KG1 (cell line): ENCODE results near the gene BPI.
"Not testable (repeated sequence)": the region's sequence is repeated elsewhere in the genome, so short reads cannot be mapped to it uniquely, and the experiment has no call there.

Experiments
- DNase-seq: peaks from one replicate; lab custom pipeline; 2025; lab: John Stamatoyannopoulos, UW

Gene BPI

DNA sequence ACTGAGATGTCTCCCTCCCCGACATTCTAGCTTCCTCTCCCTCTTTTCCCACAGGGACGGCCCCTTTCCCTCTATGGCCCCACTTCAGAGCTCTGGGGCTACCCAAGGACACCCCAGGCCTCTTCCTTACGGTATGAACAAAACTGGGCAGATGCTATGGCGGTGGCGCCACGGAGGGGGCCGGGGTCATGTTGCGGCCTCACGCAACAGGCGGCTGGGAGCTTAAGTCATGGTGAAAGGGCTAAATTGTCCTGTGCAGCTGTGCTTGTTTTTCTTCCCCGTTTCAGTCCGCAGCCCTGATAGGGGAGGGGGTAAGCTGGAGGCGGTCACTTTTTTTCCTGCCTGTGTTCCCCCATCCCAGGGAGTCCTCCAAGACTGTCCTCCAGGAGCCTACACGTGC is 25.8 kb upstream of the BPI start:
- no peak for DNase-seq

DNA sequence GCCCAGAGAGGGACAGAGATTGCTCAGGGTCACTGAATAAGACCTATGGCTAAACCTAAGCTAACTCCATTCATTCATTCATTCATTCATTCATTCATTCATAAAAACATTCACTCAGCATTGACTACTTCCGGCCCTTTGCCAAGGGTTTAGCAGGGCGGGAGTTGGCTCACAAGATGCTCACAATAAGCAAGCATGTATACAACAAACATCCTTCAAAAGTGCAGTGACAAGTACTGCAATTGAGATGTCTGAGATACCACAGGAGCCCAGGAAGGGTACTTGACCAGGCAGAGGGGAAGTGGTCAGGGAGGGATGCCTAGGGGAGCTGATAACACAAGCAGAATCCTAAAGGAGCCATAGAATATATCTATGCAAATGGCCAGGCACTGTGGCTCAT is 25.2 kb upstream of the BPI start:
- DNase-seq = no peak

DNA sequence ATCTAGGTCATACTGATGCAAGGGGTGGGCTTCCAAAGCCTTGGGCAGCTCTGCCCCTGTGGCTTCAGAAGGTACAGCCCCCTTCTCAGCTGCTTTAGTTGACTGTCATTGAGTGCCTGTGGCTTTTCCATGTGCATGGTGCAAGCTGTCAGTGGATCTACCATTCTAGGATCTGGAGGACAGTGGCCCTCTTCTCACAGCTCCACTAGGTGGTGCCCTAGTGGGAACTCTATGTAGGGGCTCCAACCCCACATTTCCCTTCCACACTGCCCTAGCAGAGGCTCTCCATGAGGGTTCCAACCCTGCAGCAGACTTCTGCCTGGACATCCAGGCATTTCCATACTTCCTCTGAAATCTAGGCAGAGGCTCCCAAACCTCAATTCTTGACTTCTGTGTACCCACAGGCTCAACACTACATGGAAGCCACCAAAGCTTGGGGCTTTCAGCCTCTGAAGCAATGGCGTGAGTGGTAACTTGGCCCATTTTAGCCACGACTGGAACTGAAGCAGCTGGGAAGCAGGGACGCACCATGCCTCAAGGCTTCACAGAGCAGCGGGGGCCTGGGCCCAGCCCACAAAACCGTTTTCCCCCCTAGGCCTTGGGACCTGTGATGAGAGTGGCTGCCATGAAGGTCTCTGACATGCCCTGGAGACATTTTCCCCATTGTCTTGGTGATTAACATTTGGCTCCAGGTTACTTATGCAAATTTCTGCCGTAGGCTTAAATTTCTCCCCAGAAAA is 22.6 kb upstream of the BPI start:
- DNase-seq = not testable (repeated sequence)

DNA sequence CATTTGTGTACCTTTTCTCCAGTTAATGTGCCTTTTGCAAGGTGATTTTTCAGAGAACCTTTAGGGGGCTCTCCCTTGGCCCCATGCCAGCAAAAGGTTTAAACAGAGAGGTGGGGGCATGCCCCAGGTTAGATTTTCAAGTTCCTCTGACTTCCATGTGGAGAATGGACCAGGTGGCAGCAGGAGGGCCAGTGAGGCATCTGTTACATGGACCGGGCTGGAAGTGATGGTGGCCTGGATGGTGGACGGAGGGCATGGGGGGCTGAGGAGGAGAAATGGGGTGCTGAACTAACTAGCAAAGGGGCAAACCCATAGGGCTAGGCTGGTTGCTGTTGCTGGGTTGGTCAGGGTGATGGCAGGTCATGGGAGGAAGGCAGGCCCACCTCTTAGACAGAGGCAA is 20.7 kb upstream of the BPI start:
- no peak for DNase-seq

DNA sequence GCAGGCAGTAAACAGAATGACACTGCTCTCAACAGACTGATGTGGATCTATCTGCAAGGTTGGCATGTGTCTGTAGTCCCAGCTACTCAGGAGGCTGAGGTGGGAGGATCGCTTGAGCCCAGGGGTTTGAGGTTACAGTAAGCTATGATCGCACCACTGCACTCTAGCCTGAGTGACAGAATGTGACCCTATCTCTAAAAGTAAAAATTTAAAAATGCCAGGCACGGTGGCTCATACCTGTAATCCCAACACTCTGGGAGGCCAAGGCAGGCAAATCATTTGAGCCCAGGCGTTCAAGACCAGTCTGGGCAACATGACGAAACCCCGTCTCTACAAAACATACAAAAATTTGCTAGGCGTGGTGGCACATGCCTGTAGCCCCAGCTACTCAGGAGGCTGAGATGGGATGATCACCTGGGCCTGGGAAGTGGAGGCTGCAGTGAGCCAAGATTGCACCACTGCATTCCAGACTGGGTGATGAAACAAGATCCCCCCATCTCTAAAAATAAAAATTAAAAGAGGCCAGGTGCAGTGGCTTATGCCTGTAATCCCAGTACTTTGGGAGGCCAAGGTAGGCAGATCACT is 19.8 kb upstream of the BPI start:
- not testable (repeated sequence) for DNase-seq

DNA sequence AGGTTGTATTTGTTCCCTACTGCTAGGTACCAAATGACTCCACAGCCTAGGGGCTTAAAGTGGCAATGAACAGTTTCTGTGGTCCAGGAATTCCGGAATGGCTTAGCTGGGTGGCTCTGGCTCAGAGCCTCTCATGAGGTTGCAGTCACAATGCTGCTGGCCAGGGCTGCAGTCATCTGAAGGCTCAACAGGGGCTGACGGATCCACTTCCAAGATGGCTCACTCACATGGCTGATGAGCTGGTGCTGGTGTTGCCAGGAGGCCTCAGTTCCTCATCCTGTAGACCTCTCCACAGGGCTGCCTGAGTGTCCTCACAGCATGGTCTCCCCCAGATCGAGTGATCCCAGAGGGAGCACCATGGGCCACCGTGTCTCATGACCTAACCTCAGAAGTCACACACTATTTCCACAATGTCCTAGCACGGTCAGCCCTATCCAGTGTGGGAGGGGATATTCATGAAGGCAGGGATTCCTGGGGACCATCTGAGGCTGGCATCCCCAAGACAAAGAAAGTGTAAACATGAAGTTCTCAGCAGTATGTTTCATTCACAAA is 19.0 kb upstream of the BPI start:
- DNase-seq = no peak

DNA sequence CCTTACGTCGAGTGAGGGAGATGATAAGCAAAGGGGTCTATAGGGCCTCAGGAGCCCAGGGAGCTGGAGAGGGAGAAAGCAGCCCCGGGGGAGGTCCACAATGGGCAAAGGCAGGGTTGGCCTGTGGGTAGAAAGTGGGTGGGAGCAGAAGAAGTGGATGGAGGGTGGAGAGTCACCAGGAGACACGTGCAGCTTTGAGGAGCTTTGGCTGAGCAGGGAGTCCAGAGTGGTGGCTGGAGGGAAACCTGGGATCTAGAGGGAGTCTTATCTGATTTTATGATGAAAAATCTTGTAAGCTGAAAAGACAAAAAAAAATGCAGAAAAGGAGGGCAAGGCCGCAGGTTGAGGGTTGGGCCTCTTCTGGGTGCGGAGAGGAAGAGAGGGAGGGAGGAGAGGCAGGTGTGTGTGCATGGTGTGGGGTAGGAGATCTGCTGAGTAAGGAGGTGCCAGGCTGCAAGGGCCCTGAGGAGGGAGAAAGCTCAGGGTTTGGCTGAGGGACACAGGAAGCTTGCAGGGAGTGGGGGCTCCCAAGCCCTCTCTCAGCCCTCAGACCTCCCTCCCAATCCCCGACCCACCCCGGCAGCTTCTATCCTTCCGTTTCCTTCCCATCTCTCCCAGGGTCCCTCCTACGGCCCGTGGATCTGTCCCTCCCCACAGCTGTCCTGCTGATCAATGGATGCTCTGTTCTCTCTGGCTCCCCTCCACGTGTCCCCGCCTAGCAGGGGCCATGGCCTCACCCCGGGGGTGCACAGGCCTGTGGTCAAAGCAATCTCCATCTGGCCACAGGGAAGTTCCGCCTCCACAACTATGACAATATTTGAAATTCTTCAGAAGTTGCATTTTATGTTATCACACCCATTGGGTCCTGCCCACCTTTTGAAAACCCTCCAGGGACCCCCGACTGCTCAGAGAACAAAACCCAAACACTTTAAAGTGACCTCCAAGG is 17.1 kb upstream of the BPI start:
- no peak for DNase-seq

DNA sequence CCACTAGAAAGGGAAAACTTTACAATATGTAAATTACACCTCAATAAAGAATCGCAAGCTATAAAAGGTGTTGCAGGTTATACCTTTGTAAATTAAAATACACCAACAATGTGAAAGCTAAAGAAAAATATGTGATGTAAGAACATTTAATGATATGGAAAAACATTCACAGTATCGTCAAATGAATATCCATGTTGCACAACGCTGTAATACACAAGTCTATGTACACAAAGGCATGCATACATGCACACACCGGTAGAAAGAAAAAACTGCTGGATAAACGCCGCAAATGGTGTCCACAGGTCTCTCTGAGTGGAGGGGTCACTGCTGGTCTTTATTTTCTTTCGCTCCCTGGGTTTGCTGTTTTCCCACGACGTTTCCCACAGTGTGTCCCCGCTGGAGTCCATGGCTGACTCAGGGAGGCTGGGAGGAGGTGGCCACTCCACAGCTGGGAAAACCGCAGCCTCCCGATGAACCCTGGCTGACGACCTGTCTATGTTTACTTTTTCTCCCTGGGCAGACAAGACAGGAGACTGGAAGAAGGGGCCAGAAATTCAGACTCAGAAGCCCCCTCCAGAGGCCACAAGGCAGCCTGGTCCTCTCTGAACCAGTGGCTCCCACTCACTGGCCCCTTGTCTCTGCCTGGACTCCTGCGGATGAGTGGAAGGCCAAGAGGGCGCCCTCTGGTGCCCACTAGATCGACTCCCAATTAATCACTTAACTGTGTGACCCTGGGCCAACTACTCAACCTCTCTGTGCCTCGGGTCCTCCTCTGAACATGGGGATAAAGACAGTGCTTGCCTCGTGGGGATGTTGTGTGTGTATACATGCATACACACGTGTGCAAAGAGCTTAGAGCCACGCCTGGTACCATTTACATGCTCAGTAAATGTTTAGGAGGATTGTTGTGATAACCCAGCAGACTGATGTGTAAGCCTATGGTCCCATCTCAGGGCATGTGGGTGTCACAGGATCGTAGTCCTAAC is 12.8 kb upstream of the BPI start:
- no peak for DNase-seq

DNA sequence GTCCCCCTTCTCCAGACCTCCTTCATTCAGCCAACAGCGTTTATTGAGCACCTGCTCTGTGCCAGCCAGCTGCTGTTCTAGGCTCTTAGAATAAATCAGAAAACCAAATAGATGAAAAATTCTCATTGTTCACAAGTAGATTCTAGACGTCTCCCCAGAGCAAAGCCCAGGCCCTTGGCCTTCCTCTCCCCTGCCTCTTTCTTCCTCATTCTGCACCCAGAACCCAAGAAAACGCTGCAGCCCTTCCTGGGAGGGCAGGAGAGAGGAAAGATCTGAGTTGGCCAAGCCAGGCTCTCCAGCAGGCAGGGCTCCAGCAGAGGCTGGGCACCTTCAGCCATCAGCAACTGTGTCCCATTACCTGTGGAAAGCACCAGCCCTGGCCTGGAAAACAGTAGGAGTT is 12.0 kb upstream of the BPI start:
- DNase-seq = no peak

DNA sequence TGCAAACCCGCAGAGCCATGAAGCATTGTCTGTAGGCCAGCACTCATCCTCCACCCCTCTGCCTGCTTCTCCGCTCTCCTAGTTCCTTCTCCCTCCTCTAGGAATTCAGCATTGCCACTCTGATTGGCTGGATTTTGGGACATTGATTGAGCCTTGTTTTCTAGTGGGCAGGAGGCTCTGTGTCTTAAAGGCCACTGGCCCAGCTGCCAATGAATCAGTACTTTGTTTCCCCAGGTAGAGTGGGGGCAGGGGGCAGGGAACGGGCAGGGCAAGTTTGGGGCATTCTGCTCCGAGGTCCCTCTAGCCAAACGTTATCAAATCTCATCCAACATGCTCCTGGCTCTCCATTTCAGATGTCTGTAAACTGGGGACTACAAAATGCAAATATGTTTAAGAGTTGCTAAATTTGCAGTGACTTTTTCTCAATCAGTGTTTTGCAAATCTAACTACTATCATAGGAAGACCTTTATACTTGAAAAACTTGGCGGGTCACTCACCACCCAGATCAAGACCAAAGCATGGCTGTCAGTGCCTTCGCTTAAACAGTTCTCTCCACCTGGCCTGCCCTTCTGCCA is 10.4 kb upstream of the BPI start:
- DNase-seq = no peak

DNA sequence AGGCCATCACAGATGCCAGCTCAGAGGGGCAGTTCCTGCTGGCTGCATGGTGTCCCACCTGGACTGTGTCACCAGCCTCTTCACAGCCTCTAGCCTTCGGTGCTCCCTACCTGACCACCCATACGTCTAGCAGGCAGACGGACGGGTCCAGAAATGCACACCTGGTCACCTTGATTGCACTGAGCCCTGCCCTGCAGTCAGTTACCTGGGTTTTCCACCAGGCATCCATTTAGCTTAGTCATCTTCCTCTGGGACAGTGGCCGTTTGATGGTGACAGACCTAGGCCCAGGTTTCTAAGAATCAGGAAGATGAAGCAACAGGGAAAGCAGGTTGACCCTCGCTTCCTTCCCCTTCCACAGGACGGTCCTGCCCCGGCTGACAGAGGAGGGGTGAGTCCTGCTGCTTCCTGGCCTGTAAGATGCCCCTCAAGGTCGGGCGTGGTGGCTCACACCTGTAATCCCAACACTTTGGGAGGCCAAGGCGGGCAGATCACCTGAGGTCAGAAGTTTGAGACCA is 9.8 kb upstream of the BPI start:
- no peak for DNase-seq

DNA sequence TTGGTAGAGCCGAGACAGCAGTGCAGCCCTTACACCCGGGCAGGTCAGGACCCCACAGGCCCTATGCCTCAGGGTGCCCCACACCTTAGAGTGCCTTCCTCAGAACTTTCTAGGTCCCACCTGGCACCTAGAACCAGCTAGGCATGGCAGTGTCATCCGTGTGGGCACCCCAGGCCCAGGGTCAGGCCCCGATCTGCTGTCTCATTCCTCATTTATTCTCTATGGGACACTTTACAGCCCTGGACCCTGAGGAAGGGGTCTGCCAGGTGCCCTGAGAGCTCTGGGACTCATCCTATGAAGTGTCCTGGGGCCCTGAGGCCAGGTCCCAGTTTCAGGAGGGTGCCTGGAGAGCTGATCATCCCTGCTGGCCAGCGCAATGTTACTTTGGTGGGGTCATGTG is 8.1 kb upstream of the BPI start:
- no peak for DNase-seq

DNA sequence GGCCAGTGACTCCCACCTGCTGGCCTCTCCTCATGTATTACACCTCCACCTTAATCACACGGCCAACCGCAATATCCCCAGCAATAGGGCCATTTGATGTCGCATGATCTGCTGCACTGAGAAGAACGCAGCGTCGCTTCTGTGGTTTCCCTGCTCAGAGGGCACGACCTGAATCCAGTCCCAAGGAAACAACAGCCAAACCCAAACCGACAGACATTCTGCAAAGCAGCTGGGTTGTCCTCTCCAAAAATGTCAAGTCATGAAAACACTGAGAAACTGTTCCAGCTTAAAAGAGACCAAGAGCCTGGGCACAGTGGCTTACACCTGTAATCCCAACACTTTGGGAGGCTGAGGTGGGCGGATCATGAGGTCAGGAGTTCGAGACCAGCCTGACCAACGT is 7.5 kb upstream of the BPI start:
- no peak for DNase-seq

DNA sequence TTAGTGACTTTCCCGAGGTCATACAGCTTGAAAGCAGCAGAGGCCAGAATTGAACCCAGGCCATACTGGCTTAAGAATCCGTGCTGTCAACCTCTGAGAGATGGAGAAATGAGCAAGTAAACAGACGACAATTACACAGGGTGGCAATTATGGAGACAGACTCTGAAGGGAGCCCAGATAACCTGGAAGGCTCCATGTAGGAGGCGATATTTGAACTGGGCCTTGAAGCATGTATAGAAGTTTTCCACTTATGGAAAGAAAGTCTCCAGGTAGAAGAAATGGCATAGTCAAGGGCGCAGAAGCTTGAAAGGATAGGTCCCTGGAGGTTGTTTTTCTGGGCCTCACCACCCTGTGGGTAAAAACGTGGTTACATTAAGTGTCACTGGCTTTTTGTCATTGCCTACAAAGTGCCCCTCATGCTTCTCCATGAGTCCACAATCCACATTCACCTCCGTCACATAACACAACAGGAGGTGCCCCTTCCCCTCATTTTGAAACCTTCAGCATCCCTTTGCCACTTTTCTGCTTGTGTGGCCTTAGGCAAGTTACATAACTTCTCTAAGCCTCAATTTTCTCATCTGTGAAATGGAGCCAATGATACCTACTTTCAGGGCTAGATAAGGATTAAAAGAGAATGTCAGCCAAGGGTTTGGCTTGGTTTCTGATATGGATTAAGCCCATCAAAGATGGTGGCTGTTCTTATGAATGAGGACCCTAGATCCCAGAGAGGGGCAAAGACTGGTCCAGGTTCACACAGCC is 5.9 kb upstream of the BPI start:
- no peak for DNase-seq

DNA sequence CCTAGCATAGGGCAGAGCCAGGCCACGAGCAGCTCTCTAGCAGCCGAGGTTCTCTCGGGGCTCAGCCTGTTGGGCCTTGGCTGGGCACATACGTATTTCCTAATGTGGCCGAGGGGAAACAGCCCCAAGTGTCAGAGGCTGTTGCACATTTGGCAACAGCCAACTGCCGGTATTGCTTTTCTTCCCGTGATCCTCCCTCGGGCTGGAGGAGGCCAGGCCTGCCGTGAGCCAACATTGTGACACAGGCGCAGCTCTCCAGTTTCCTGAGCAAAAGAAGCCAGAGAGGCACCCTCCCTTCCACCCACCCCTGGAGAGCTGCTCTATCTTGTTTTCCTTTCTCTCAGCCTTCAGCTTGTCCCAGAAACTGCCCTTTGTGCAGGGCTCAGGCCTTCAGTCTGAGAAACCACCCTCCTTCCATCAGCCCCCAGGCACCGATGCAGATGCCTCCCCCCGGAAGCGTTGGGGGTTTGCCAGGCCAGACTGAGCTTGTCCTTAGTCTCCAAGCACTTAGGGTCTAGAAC is 5.1 kb upstream of the BPI start:
- no peak for DNase-seq

DNA sequence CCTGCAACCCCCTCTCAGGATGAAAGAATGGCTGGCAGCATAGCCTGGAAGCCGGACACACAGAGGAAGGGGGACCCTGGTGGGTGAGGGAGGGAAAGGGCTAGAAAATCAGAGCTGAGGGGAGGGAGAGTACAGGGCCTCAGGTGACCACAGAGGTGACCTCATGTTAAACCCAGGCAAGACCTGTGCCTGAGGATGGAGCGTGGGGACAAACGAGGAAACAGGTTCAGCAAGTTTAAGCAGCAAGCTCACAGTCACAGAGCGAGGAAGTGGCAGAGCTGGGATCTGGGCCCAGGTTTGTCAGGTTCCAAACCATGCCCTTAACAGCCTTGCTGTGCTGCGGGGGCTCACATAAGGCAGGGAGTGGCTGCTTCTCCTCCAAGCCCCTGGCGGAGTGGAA is 4.0 kb upstream of the BPI start:
- DNase-seq = no peak

DNA sequence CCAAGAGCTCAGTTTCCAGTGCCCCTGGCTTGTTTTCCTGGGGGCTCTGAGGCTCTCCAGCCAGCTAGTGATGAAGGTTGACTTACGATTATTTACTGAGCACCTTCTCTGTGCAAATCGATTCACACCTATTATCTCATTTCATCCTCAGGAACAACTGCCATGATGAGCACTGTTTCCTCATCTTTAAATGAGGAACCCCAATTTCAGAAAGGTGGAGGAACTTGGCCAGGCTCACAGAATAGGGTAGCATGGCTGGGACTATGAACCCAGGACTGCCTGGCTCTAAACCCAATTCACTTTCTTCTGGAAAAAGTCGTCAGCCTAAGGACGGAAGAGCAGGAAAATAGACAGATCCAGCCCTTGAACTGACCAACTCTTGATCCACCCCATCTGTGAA is 3.5 kb upstream of the BPI start:
- no peak for DNase-seq

DNA sequence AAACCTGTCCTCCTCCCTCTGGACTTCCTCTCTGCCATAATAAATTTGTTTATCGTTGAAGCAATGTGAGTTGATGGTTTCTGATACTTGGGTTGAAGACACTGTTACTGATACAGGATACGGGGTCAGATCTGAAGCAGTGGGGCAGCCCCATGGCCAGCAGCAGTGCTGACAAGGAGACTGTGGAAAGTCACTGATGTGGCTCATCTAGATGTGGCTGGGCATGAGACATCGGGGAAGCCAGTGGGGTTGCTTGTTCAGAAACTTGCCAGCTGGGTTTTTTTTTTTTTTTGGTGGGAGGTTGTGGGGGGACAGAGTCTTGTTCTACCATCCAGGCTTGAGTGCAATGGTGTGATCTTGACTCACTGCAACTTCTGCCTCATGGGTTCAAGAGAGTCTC is 2.6 kb upstream of the BPI start:
- DNase-seq = no peak

DNA sequence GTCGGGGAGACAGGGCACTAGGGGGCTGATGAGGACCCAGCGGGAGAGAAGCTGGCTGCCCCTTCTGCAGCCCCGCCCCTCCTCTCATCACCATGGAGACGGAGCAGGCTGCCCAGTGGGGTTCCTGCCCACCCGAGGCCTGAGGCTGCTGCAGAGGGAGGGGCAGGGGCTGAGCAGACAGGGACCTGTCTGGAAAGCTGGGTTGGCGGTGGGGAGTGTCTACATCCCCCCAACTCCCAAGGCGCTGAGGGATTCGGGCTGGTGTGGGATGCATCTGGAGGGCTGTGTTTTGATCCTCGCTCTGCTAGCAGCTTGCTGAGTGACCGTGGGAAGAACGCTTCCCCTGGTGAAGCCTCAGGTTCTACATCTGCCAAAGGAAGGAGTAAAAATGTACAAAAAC is 1.2 kb upstream of the BPI start:
- DNase-seq = no peak
